Keratinocyte (primary cell): ENCODE data around the gene USP31.

ENCODE experiments used
- CTCF ChIP-seq, 3 experiments: IDR thresholded peaks in 1 of 3; conservative IDR thresholded peaks in 1 of 3; optimal IDR thresholded peaks in 1 of 3; 2 replicates in 2 of 3; 3 replicates in 1 of 3; pipeline versions ENCODE3 to v1.5.1; 2011; ENCODE audit warnings: low read length in 3 of 3, mild to moderate bottlenecking in 3 of 3, moderate library complexity in 2 of 3, control low read depth in 1 of 3, inconsistent platforms in 1 of 3; ENCODE audit not compliant: insufficient read depth in 2 of 3; ENCODE audit errors: extremely low read depth in 1 of 3
- EZH2 ChIP-seq: IDR thresholded peaks from one replicate; pipeline ENCODE4 v1.6.1; 2012; ENCODE audit warnings: inconsistent platforms, mild to moderate bottlenecking, low read length, moderate library complexity

DNA sequence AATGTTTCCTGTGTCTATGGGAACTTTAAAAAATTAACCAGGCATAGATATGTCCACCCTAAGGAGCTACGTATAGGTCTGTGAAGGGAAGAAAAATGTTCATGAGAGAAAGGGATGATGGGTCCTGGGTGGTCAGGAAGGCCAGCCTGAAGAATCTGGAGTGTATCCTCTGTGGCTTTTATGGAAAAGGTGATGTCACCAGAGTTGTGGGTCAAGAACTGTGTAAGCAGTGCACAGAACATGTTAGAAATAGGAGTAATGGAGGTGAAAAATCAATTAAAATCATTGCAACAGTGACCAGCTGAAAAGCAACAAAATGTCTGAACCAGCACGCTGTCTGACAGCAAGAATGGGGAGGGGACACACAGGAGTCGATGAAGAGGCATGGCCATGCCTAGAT, 68.5 kb downstream of the USP31 start:
- TF ChIP-seq CTCF (optimal IDR thresholded peaks at IDR 0.05 in 1 of 3, IDR thresholded peaks at IDR 0.05 in 1 of 3, conservative IDR thresholded peaks at IDR 0.05 in 1 of 3; ENCODE audit: extremely low read depth in 1 of 3, insufficient read depth in 2 of 3, low read length in 3 of 3) = no peak
- TF ChIP-seq EZH2 = no peak
